HEK293 (cell line): Measurements from ENCODE around the gene BOK.

Experiments used
- CTCF ChIA-PET: fragments of 350-600 bp; formaldehyde crosslinking; extraction: SDS; loops from one replicate; lab custom pipeline; 2021; ENCODE audit warnings: antibody characterized with exemption; lab: Yijun Ruan, JAX
- POLR2A ChIA-PET: fragments of 300-600 bp; formaldehyde crosslinking; extraction: SDS; loops from one replicate; lab custom pipeline; 2020; ENCODE audit warnings: antibody characterized with exemption, inconsistent platforms; lab: Yijun Ruan, JAX
- H3K27ac ChIP-seq: fragments of 200-500 bp; sonication (Bioruptor generic); 2 replicates; pipeline ENCODE4 v1.5.1; 2014; ENCODE audit warnings: low read depth, low read length, control low read depth, inconsistent platforms; ENCODE audit errors: extremely low read depth
- H3K36me3 ChIP-seq, 2 experiments: fragments of 200-500 bp in 1 of 2; sonication (Bioruptor generic) in 1 of 2; 1 replicate in 1 of 2; 2 replicates in 1 of 2; pipeline ENCODE4 v1.5.1; 2014 to 2017; ENCODE audit warnings: inconsistent platforms in 2 of 2, low read length in 2 of 2; ENCODE audit not compliant: control insufficient read depth in 2 of 2, insufficient read depth in 1 of 2
- H3K4me1 ChIP-seq: fragments of 200-500 bp; sonication (Bioruptor generic); 2 replicates; pipeline ENCODE4 v1.5.1; 2014; ENCODE audit warnings: mild to moderate bottlenecking, low read length, inconsistent platforms; ENCODE audit not compliant: control insufficient read depth, insufficient read depth
- H3K4me3 ChIP-seq: 2 replicates; pipeline ENCODE4 v1.5.1; 2011; ENCODE audit warnings: low read depth, mild to moderate bottlenecking, control low read depth, low read length, moderate library complexity
- H3K9me3 ChIP-seq: fragments of 200-500 bp; sonication (Bioruptor generic); 2 replicates; pipeline ENCODE4 v1.5.1; 2014; ENCODE audit warnings: low read depth, low read length, inconsistent platforms; ENCODE audit not compliant: control insufficient read depth, insufficient read depth
- EGR2 ChIP-seq: fragments of 450-650 bp; formaldehyde crosslinking; IDR thresholded peaks from 2 replicates; pipeline ENCODE4 v1.5.1; 2016; ENCODE audit warnings: low read depth, missing biosample characterization, missing genetic modification characterization
- GLI2 ChIP-seq: fragments of 450-650 bp; formaldehyde crosslinking; IDR thresholded peaks from 2 replicates; pipeline ENCODE4; 2017; ENCODE audit warnings: missing biosample characterization, missing genetic modification characterization, low read depth, borderline replicate concordance
- GLIS1 ChIP-seq: fragments of 450-650 bp; formaldehyde crosslinking; IDR thresholded peaks from 2 replicates; pipeline ENCODE4 v1.5.1; 2016; ENCODE audit warnings: missing biosample characterization, missing genetic modification characterization
- HIC1 ChIP-seq: fragments of 450-650 bp; formaldehyde crosslinking; IDR thresholded peaks from 2 replicates; pipeline ENCODE4 v1.5.1; 2016; ENCODE audit warnings: missing biosample characterization, missing genetic modification characterization
- KLF16 ChIP-seq: fragments of 450-650 bp; formaldehyde crosslinking; IDR thresholded peaks from 2 replicates; pipeline ENCODE4 v1.5.1; 2017; ENCODE audit warnings: missing biosample characterization, missing genetic modification characterization
- MEIS1 ChIP-seq: sonication (generic); formaldehyde crosslinking; IDR thresholded peaks from 2 replicates; pipeline ENCODE4 v1.8.1; 2022; ENCODE audit warnings: missing genetic modification reagents, mild to moderate bottlenecking, borderline replicate concordance
- OSR2 ChIP-seq: fragments of 450-650 bp; formaldehyde crosslinking; IDR thresholded peaks from 2 replicates; pipeline ENCODE4 v1.5.1; 2016; ENCODE audit warnings: missing biosample characterization, missing genetic modification characterization
- SCRT2 ChIP-seq: fragments of 450-650 bp; formaldehyde crosslinking; IDR thresholded peaks from 2 replicates; pipeline ENCODE4 v1.5.1; 2016; ENCODE audit warnings: missing biosample characterization, missing genetic modification characterization
- ZBTB26 ChIP-seq: fragments of 450-650 bp; formaldehyde crosslinking; optimal IDR thresholded peaks from 2 replicates; pipeline ENCODE3; 2016; ENCODE audit warnings: missing biosample characterization, mild to moderate bottlenecking, missing genetic modification characterization
- ZNF133 ChIP-seq: fragments of 450-650 bp; formaldehyde crosslinking; IDR thresholded peaks from 2 replicates; pipeline ENCODE4 v1.5.1; 2016; ENCODE audit warnings: missing biosample characterization, missing genetic modification characterization
- ZNF169 ChIP-seq: fragments of 450-650 bp; formaldehyde crosslinking; IDR thresholded peaks from 2 replicates; pipeline ENCODE4 v1.5.1; 2016; ENCODE audit warnings: missing biosample characterization, missing genetic modification characterization
- ZNF2 ChIP-seq: fragments of 450-650 bp; formaldehyde crosslinking; IDR thresholded peaks from 2 replicates; pipeline ENCODE4 v1.5.1; 2016; ENCODE audit warnings: missing biosample characterization, missing genetic modification characterization
- ZNF223 ChIP-seq: fragments of 450-650 bp; formaldehyde crosslinking; IDR thresholded peaks from 2 replicates; pipeline ENCODE4 v1.5.1; 2016; ENCODE audit warnings: missing biosample characterization, missing genetic modification characterization
- ZNF335 ChIP-seq: fragments of 450-650 bp; formaldehyde crosslinking; conservative IDR thresholded peaks from 2 replicates; pipeline ENCODE4 v1.5.1; 2016; ENCODE audit warnings: missing biosample characterization, missing genetic modification characterization
- ZNF366 ChIP-seq: fragments of 450-650 bp; formaldehyde crosslinking; conservative IDR thresholded peaks from 2 replicates; pipeline ENCODE4 v1.5.1; 2016; ENCODE audit warnings: missing biosample characterization, missing genetic modification characterization
- ZNF518A ChIP-seq: fragments of 450-650 bp; formaldehyde crosslinking; conservative IDR thresholded peaks from 2 replicates; pipeline ENCODE4 v1.5.1; 2016; ENCODE audit warnings: low read depth, missing biosample characterization, missing genetic modification characterization
- ZNF548 ChIP-seq: fragments of 450-650 bp; formaldehyde crosslinking; IDR thresholded peaks from 2 replicates; pipeline ENCODE4 v1.5.1; 2016; ENCODE audit warnings: missing biosample characterization, missing genetic modification characterization
- ZNF629 ChIP-seq: fragments of 450-650 bp; formaldehyde crosslinking; IDR thresholded peaks from 2 replicates; pipeline ENCODE4 v1.5.1; 2017; ENCODE audit warnings: missing biosample characterization, missing genetic modification characterization
- ZNF654 ChIP-seq: fragments of 450-650 bp; formaldehyde crosslinking; IDR thresholded peaks from 2 replicates; pipeline ENCODE4 v1.5.1; 2016; ENCODE audit warnings: low read depth, missing biosample characterization, missing genetic modification characterization
- ZNF670 ChIP-seq: fragments of 450-650 bp; formaldehyde crosslinking; IDR thresholded peaks from 2 replicates; pipeline ENCODE4 v1.5.1; 2016; ENCODE audit warnings: missing biosample characterization, missing genetic modification characterization, low read depth
- ZNF701 ChIP-seq: fragments of 450-650 bp; formaldehyde crosslinking; IDR thresholded peaks from 2 replicates; pipeline ENCODE4 v1.5.1; 2016; ENCODE audit warnings: missing biosample characterization, missing genetic modification characterization
- ZNF747 ChIP-seq: fragments of 450-650 bp; formaldehyde crosslinking; IDR thresholded peaks from 2 replicates; pipeline ENCODE4 v1.5.1; 2016; ENCODE audit warnings: missing biosample characterization, missing genetic modification characterization
- ZNF792 ChIP-seq: fragments of 450-650 bp; formaldehyde crosslinking; IDR thresholded peaks from 2 replicates; pipeline ENCODE4 v1.5.1; 2016; ENCODE audit warnings: missing biosample characterization, missing genetic modification characterization
- ZXDB ChIP-seq: fragments of 450-650 bp; formaldehyde crosslinking; IDR thresholded peaks from 2 replicates; pipeline ENCODE4 v1.5.1; 2016; ENCODE audit warnings: missing biosample characterization, missing genetic modification characterization

Gene BOK

GRCh38 chr2:241546771-241547498 lies 11.6 kb upstream of the BOK start:
- POLR2A ChIA-PET, result no interaction called here
- CTCF ChIA-PET, result interaction anchor here (0.6 to 1.2 kb wide), 2 partner anchors 10 to 457 kb away, joined by 3 read pairs; no protein-coding TSS in a partner anchor
- Histone ChIP-seq H3K36me3 (no peaks in the 10 kb centered on the region), H3K4me1 (peaks cover 9% of the 10 kb centered on the region), H3K4me3 (no peak overlapping the region), H3K9me3 (no peaks in the 10 kb centered on the region), H3K27ac (no peak overlapping the region)
- TF ChIP-seq SCRT2 (no peak), GLIS1 (tag by site-specific recombination) (peak; percentile 62; the same call in 1 of the 2 replicates), ZNF701 (tag by site-specific recombination) (no peak), ZNF223 (no peak), GLI2 (tag by site-specific recombination) (no peak), ZNF670 (tag by site-specific recombination) (no peak), ZNF2 (tag by site-specific recombination) (no peak), ZNF747 (tag by site-specific recombination) (no peak), KLF16 (no peak), ZNF366 (peak; percentile 43; the same call in 1 of the 2 replicates), HIC1 (tag by site-specific recombination) (peak; percentile 13; the same call in 1 of the 2 replicates), ZBTB26 (no peak), ZNF133 (tag by site-specific recombination) (peak; percentile 50; the same call in 1 of the 2 replicates), ZNF335 (0 out of 2 replicates have a peak, but pooled peaks have one; percentile 42), ZNF629 (tag by site-specific recombination) (peak; percentile 46; the same call in 1 of the 2 replicates), ZNF518A (tag by site-specific recombination) (no peak), ZNF792 (no peak), ZNF169 (no peak), OSR2 (tag by site-specific recombination) (no peak), MEIS1 (CRISPR knock-in tag) (peak; percentile 56; the same call in 1 of the 2 replicates), ZNF548 (0 out of 2 replicates have a peak, but pooled peaks have one; percentile 20), ZNF654 (tag by site-specific recombination) (no peak), ZXDB (0 out of 2 replicates have a peak, but pooled peaks have one; percentile 13), EGR2 (tag by site-specific recombination) (no peak)
